MV-4-11 (cell line): ENCODE results near the gene BLOC1S6.

Source experiments
- DNase-seq: peaks from one replicate; lab custom pipeline; 2025; lab: John Stamatoyannopoulos, UW

Gene BLOC1S6

GRCh38 chr15:45641374-45641781 is 54.2 kb downstream of the BLOC1S6 start:
- DNase-seq, result peak; percentile 91

GRCh38 chr15:45641999-45642932 is 55.1 kb downstream of the BLOC1S6 start:
- peak; percentile 54 for DNase-seq

- no peak for DNase-seq
Measured at GRCh38 chr15:45644437-45644836, 57.3 kb downstream of the BLOC1S6 start.

GRCh38 chr15:45645026-45645980 is 58.1 kb downstream of the BLOC1S6 start:
- DNase-seq, result peak; percentile 65

- DNase-seq, result no peak
Measured at GRCh38 chr15:45646220-45646619, 59.0 kb downstream of the BLOC1S6 start.

GRCh38 chr15:45647828-45648227 is 60.6 kb downstream of the BLOC1S6 start:
- DNase-seq, result no peak

GRCh38 chr15:45648521-45649200 is 61.5 kb downstream of the BLOC1S6 start:
- DNase-seq, result no peak

- peak; percentile 90 for DNase-seq
Measured at GRCh38 chr15:45650007-45650406, 62.8 kb downstream of the BLOC1S6 start.

GRCh38 chr15:45650889-45651525 is 63.8 kb downstream of the BLOC1S6 start:
- DNase-seq, result no peak

- peak; percentile 93 for DNase-seq
Measured at GRCh38 chr15:45653702-45654424, 66.7 kb downstream of the BLOC1S6 start.

GRCh38 chr15:45654749-45655148 is 67.6 kb downstream of the BLOC1S6 start:
- DNase-seq, result no peak

GRCh38 chr15:45657254-45657653 is 70.1 kb downstream of the BLOC1S6 start:
- no peak for DNase-seq

- DNase-seq, result no peak
Measured at GRCh38 chr15:45657764-45658545, 70.8 kb downstream of the BLOC1S6 start.
